ENCODE results near the gene MTCL3.

The MTCL3 gene

GRCh38 chr6:127533736-127534135 lies 14.6 kb upstream of the MTCL3 start:
- TF ChIP-seq, protein P1, sequence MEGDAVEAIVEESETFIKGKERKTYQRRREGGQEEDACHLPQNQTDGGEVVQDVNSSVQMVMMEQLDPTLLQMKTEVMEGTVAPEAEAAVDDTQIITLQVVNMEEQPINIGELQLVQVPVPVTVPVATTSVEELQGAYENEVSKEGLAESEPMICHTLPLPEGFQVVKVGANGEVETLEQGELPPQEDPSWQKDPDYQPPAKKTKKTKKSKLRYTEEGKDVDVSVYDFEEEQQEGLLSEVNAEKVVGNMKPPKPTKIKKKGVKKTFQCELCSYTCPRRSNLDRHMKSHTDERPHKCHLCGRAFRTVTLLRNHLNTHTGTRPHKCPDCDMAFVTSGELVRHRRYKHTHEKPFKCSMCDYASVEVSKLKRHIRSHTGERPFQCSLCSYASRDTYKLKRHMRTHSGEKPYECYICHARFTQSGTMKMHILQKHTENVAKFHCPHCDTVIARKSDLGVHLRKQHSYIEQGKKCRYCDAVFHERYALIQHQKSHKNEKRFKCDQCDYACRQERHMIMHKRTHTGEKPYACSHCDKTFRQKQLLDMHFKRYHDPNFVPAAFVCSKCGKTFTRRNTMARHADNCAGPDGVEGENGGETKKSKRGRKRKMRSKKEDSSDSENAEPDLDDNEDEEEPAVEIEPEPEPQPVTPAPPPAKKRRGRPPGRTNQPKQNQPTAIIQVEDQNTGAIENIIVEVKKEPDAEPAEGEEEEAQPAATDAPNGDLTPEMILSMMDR (IDR thresholded peaks at IDR 0.05; ENCODE audit: control insufficient read depth, insufficient read depth, low read depth, low read length, missing control alignments) = no peak
- H3K4me3 ChIP-seq (ENCODE audit: control insufficient read depth, low read depth, low read length) = no peak overlapping the region
- DNase-seq (ENCODE audit: low read depth) = no peak

DNA sequence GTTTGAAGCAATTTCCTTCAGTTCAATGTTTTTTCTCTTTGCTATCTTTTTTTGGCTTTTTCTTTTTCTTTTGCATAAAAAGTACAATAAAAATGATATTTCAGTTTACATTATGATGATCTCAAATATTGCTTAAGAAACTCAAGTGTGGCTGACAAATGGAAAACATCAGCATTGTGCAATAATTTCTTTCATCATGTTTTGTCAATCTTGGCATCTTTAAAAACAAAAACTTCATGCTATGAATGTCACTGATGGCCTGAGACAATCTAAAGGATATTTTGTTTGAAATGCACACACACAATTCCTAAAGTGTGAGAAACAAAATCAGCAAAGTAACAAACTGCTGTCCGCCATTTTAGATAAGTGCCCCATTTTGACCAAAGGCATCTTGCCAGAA lies 13.9 kb upstream of the MTCL3 start:
- H3K4me3 ChIP-seq (ENCODE audit: control insufficient read depth, low read depth, low read length) = no peak overlapping the region
- no peak for DNase-seq (ENCODE audit: low read depth)
- TF ChIP-seq, protein P1 (IDR thresholded peaks at IDR 0.05; ENCODE audit: control insufficient read depth, insufficient read depth, low read depth, low read length, missing control alignments) = no peak

- no peak for DNase-seq (ENCODE audit: low read depth)
- H3K4me3 ChIP-seq (ENCODE audit: control insufficient read depth, low read depth, low read length) = no peak overlapping the region
- TF ChIP-seq, protein P1 (IDR thresholded peaks at IDR 0.05; ENCODE audit: control insufficient read depth, insufficient read depth, low read depth, low read length, missing control alignments) = no peak
These were observed 3.6 kb upstream of the MTCL3 start for GRCh38 chr6:127522714-127523113.

DNA sequence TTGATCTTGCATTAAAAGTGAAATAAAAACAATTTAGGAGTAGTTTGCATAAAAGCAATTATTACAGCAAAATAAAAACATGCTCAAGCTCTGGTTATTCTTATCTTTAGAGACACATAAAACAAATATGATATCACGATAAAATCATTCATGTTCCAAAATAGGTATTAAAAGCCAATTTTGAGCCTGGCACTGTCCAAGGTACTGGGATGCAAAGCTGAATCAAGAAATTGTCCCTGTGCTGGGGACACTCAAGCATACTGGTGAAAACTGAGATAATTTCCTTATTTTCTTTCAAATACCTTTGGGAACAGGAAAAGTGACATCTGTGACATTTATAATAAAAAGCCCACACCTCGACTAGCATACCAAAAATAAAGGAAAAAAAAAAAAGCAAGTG lies 931 bp upstream of the MTCL3 start:
- no peak for DNase-seq (ENCODE audit: low read depth)
- no peak overlapping the region for H3K4me3 ChIP-seq (ENCODE audit: control insufficient read depth, low read depth, low read length)
- TF ChIP-seq, protein P1 (IDR thresholded peaks at IDR 0.05; ENCODE audit: control insufficient read depth, insufficient read depth, low read depth, low read length, missing control alignments) = no peak

GRCh38 chr6:127519469-127519785 lies 292 bp upstream of the MTCL3 start:
- no peak for DNase-seq (ENCODE audit: low read depth)
- TF ChIP-seq, protein P1 (IDR thresholded peaks at IDR 0.05; ENCODE audit: control insufficient read depth, insufficient read depth, low read depth, low read length, missing control alignments) = no peak
- peak overlapping the region; percentile 42 for H3K4me3 ChIP-seq (ENCODE audit: control insufficient read depth, low read depth, low read length)

GRCh38 chr6:127518191-127518709 lies 885 bp downstream of the MTCL3 start:
- DNase-seq (ENCODE audit: low read depth) = no peak
- peak overlapping the region; percentile 42 for H3K4me3 ChIP-seq (ENCODE audit: control insufficient read depth, low read depth, low read length)

More at GRCh38 chr6:127518191-127518709, 885 bp downstream of the MTCL3 start:
- TF ChIP-seq, protein P1 (IDR thresholded peaks at IDR 0.05; ENCODE audit: control insufficient read depth, insufficient read depth, low read depth, low read length, missing control alignments) = no peak
